LHCN-M2 (cell line): ENCODE measurements around the gene RRAS. TPM values are rescaled to one million over a fixed set of nuclear protein-coding genes. Genes with fewer than 3 reads are reported as not detected.
A peak's percentile ranks its signal among the peaks of the same experiment; 100 is the strongest.

Experiments used
- DNase-seq: peaks from one replicate; pipeline ENCODE4 v3.0.0-alpha.2; 2012; ENCODE audit warnings: low read depth
- polyA plus RNA-seq: library from polyadenylated mRNA; unstranded; fragments of >200 nt; gene quantifications from one replicate; pipeline ENCODE4 v1.2.1, GENCODE V29; 2012; ENCODE audit warnings: missing spikeins
- total RNA-seq: library from RNA; depleted of rRNA; stranded (reverse); fragments of >200 nt; gene quantifications from 2 replicates; pipeline ENCODE4 v1.2.3, GENCODE V29; 2014; rRNA removed

RRAS gene
- total RNA-seq = 61.3 and 65.3 TPM in 2 replicates
- polyA plus RNA-seq = 228 TPM

- DNase-seq = peak; percentile 100
Observed at GRCh38 chr19:49640113-49640898, at the start of gene RRAS. Gene RRAS (minus strand): TSS chr19:49640143. CDS start chr19:49640098, 45 bp downstream.

- DNase-seq = no peak
Observed at GRCh38 chr19:49689133-49690078, 49.5 kb upstream of the RRAS start, which contains the start of gene ADM5. Gene ADM5 (plus strand): TSS chr19:49689594. CDS start chr19:49689838, 244 bp downstream.

DNA sequence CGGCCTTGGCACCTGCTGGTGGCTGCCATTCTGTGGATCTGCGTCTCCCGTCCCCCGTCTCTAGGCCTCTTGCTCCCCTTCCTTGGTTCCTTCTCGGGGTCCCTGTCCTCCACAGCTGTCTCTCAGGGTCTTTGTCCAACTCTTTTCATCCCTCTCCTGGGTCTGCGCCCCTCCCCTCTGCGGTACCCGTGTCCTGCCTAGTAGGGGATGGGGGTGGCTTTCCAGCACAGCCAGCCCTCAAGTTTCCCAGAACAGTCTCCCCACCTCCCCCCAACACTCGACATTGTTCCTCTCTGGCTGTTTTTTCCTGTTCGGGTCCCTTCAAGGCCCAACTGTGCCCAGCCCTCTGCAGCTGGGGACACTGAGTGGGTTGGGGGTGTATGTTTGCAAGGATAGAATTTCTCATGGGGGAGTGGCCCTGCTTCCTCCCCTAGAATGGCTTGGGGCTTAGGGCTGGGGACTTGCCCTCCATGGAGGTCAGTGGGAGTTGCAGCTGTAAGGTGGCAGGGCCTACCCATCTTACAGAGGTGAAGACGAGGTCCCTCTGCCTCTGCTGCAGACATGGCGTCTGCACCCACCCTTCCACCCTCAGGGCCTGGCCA is 48.7 kb upstream of the RRAS start:
- DNase-seq = no peak

DNA sequence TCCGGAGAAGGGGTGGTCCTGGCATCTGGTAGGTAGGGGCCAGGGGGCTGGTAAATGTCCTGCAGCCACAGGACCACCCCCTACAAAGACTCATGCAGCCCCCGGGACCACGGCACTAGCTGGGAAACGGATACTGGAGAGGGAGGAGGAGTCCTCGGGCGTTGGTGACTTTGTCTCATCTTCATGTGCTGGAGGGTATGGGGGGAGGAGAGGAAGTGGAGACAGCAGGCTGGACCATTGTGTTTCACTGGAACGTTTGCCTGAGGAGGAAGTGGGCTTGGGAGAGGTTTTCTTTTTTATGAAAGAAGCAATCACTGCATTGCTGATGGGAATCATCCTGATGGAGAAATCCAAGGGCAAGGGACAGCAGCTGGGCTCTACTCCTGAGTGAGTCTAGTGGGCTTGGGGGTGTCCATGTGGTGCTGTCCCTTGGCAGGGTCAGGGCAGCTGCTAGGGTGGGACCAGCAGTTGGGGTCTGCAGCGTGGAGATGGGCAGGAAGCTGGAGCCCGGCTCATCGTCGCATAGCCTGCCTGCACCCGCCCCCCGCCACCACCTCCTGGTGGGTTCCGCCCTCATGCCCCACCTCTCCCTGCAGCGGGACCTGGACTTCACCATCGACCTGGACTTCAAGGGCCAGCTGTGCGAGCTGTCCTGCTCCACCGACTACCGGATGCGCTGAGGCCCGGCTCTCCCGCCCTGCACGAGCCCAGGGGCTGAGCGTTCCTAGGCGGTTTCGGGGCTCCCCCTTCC is 47.8 kb upstream of the RRAS start:
- no peak for DNase-seq

DNA sequence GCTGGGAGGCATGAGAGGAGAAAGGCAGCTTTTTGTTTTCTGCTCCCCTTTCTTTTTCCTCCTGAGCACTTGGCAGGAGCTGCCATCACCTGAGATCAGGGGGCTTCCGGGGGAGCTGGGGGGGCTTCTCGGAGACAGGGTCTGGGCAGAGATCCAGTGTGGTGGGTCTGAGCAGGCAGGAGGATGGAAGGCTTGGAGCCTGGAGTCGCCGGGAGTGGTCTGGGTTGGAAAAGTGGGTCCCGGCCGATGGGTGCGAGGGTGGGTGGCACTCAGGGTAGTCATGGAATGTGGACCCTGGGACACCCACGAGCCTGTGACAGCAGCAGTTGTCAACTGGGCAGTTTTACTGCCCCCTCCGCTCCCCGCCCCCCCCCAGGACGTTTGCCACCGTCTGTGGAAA is 47.2 kb upstream of the RRAS start:
- DNase-seq = no peak

DNA sequence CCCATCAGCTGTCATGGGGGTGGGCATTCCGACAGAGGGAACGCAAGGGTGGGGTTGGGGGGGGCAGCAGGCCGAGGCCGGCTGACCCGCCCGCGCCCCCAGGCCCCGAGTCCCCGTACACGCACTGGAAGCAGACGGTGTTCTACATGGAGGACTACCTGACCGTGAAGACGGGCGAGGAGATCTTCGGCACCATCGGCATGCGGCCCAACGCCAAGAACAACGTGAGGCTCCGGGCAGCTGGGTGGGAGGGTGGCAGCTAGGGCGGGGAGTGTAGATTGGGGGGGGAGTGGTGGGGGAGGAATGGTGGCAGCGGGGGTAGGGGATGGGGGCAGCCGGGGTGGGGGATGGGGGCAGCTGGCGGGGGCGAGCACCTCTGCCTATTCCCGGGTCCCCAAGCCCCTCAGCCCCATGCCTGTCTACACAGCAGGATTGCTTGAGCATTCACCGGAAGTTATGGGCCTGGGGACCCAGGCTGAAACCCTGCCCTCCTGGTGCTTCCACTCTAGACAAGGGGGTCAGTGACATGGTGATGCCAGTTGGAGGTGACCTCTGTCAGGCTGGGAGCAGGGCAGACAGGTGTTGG is 46.7 kb upstream of the RRAS start:
- no peak for DNase-seq

- DNase-seq = no peak
Observed at GRCh38 chr19:49685845-49686332, 45.9 kb upstream of the RRAS start.

DNA sequence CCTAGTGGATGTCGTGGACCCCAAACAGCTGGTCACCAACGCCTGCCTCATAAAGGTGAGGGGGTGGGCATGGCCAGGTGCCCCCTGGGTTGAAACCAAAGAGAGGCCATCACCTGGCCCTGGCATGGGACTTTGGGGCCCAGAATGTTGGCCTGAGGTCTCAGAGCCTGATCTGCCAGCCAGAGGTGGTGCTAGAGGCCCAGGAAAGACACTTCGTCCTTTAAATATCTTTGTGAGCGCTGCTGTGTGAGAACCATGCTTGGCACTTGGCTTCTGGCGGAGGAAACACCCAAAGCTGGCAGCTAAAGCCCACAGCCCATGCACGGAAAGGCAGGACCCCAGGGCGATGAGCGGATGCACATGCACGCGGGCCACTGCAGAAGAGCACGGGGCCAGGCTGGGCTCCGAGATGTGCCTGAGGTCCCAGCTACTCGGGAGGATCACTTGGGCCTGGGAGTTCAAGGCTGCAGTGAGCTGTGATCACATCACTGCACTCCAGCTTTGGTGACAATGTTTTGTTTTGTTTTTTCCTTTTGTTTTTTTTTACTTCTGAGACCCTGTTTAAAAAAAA is 45.1 kb upstream of the RRAS start:
- DNase-seq = no peak

DNA sequence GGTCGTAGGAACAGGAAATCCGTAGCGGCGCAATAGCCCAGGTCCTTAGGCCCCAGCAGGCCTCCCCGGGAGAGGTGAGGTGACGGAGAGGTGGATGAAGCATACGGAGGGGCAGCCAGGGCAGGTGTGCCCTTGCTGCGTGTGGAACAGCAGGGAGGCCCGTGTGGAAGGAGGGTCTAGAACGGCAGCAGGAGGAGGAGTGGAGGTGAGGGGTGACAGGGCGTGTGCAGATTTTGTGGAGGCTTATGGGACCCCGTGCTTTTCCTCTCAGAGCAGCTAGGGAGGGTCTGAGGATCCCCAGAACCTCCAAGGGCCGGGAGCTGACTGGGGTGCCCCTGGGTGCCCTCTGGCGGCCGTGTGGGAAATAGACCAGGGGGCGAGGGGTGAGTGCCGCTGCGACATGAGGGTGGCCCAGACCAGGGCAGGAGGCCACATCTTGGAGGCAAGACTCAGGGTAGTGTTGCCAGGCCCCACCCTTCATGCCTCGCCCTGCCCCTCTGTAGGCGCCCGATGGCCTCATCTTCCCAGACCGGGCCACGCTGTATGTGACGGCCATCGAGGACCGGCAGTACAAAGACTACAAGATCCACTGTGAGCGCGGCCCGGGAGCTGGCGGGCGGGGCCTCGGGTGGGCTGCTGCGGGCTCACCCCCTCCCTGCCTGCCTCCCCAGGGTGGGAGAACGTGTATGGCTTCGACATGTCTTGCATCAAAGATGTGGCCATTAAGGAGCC is 44.5 kb upstream of the RRAS start:
- DNase-seq = no peak

- DNase-seq = no peak
Observed at GRCh38 chr19:49683814-49684250, 43.9 kb upstream of the RRAS start.

- peak; percentile 20 for DNase-seq
Observed at GRCh38 chr19:49682274-49682673, 42.3 kb upstream of the RRAS start.

DNA sequence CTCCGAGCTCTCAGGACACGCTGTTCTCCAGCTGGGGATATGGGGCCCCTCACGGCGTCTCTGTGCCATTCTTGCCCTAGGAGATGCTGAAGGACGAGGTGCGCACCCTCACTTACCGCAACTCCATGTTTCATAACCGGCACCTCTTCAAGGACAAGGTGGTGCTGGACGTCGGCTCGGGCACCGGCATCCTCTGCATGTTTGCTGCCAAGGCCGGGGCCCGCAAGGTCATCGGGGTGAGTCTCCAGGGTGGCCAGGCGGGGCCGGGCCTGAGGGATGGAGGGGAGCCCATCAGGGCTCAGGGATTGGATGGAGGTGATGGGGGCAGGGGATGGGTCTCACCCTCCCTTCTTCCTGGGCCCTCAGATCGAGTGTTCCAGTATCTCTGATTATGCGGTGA is 41.9 kb upstream of the RRAS start:
- no peak for DNase-seq

DNA sequence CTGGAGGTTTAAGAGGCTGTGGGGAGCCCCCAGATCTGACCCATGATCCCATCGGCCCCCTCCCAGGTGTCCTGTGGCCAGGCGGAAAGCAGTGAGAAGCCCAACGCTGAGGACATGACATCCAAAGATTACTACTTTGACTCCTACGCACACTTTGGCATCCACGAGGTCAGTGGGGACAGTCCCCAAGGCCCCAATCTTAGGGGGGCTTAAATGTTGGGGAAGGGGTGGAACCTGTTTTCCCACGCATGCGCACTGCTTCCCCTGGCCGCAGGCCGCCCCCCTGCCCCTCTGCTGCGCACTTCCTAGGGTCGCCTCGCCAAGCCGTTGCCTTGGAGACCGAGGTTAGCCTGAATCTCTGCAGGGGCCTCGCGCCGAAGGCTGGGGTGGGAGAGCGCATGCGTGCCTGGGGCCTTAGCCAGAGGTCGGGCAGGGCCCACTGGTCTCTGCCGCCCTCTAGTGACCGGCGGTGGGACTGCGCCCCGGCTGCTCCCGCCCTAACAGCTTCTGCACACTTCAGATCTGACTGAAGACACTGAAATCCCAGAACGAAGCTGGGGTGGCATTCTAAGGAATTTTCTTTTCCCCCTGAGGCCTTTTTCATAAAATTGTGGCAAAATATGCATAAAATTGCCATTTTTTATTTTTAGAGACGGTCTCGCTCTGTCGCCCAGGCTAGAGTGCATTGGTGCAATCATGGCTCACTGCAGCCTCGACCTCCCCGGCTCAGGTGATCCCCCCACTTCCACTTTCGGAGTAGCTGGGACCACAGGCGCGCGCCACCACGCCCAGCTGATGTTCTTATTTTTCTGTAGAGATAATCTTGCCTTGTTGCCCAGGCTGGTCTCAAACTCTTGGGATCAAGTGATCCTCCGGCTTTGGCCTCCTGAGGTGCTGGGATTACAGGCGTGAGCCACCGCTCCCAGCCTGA is 40.7 kb upstream of the RRAS start:
- DNase-seq = peak; percentile 69

GRCh38 chr19:49679771-49680413 is 39.9 kb upstream of the RRAS start:
- DNase-seq = no peak

DNA sequence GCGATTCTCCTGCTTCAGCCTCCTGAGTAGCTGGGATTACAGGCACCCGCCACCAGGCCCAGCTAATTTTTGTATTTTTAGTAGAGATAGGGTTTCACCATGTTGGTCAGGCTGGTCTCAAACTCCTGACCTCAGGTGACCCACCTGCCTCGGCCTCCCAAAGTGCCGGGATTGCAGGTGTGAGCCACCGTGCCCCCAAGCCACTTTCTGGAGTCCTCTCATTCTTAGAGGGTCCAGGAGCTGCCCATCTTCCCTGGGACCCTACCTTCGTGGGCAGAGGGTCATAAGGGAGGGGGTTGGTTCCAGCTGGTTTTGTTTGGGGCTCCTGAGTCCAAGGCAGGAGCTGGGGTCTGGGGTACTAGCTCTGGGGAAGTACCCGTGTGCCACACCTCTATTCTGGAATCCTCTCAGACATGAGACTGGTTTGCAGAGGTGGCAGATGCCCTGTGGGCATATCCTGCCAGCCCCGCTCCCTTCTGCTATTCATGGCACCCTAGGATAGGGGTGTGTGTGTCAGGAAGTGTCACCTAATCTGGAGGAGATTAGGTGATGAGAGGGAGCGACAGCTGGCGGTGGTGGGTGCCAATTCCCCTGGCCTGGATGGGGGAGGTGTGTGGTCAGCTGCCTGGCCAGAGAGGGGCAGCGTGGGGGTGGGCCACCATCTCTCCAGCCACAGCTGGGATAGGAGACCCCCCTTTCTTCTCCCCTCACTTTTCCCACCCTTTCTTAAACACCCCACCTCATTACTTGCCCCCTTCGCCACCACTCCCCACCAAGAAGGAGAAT is 39.2 kb upstream of the RRAS start:
- DNase-seq = peak; percentile 47

DNA sequence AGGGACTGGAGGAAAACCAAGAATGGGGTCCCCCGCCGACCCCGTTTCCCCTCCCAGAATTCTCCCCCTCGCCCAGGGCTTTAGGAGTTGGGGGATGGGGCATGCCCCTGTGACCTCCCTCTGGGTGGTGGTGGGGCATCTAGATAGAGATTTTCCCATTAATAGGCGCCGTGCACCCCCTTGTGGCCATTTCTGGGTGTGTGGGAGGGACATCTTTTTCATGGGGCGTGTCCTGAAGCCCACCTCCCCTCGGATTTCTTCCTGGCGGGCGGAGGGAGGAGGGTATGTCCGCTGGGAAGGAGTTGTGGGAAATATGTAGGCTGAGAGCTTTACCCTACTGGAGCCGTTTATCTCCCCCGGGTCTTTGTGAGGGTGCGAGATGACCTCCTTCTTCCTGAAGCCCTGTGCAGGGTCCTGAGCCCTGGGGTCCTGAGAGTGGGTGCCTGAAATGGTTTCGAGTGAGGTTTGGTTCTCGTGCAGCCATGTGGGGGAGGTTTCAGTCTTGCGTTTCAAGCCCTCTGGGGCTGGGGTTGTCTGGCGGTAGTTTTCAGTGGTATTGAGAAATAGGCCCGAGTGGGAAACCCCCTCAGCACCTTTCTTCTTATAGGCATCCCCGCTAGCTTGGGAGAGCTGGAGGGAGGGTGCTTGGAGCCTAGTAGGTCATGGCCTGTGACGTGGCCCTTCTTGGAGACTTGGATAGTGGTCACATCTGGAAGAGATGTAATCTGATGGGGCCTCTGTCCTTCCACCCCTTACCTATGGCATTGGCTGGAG is 38.1 kb upstream of the RRAS start:
- peak; percentile 67 for DNase-seq
